HG03457 (cell line): Measurements from ENCODE around the gene RPRD2.

Experiments used
- ATAC-seq: cut with Tn5 transposase; IDR thresholded peaks from one replicate; pipeline ENCODE4 v1.9.1; 2021; ENCODE audit warnings: moderate number of reproducible peaks; ENCODE audit not compliant: unreplicated experiment

Gene RPRD2

GRCh38 chr1:150513351-150513791, 149.4 kb downstream of the RPRD2 start:
- ATAC-seq: no peak

- ATAC-seq: no peak
These were observed 150.3 kb downstream of the RPRD2 start for GRCh38 chr1:150514260-150514659.

- ATAC-seq: no peak
These were observed 151.0 kb downstream of the RPRD2 start for GRCh38 chr1:150514913-150515327.

- peak; percentile 83 for ATAC-seq
These were observed 151.5 kb downstream of the RPRD2 start, which contains the start of gene FALEC for GRCh38 chr1:150515328-150516049. Gene FALEC, plus strand, starts transcription at chr1:150515752.

GRCh38 chr1:150516050-150516591, 152.2 kb downstream of the RPRD2 start:
- ATAC-seq: no peak

GRCh38 chr1:150516616-150517015, 152.7 kb downstream of the RPRD2 start:
- no peak for ATAC-seq

- ATAC-seq: no peak
These were observed 157.4 kb downstream of the RPRD2 start for GRCh38 chr1:150521196-150521968.

GRCh38 chr1:150525348-150525747, 161.4 kb downstream of the RPRD2 start:
- no peak for ATAC-seq
